Measurements from ENCODE around the gene HOXB8.

HOXB8 gene

GRCh38 chr17:48615047-48615962, at the start of gene HOXB8:
HOXB8 (minus strand) TSS chr17:48615292; CDS start chr17:48614704, 588 bp downstream.
- DNase-seq: no peak

GRCh38 chr17:48663134-48663924, 48.2 kb upstream of the HOXB8 start:
- no peak for DNase-seq

- no peak for DNase-seq
Observed at GRCh38 chr17:48655913-48656312, 40.8 kb upstream of the HOXB8 start.

- DNase-seq: no peak
Observed at GRCh38 chr17:48649741-48650140, 34.6 kb upstream of the HOXB8 start.

GRCh38 chr17:48647963-48648245, 32.8 kb upstream of the HOXB8 start:
- no peak for DNase-seq

GRCh38 chr17:48647103-48647962, 32.2 kb upstream of the HOXB8 start:
- no peak for DNase-seq

- no peak for DNase-seq
Observed at GRCh38 chr17:48646183-48647102, 31.4 kb upstream of the HOXB8 start.

- DNase-seq: no peak
Observed at GRCh38 chr17:48645639-48646182, 30.6 kb upstream of the HOXB8 start.

- DNase-seq: no peak
Observed at GRCh38 chr17:48644910-48645557, 29.9 kb upstream of the HOXB8 start.

- no peak for DNase-seq
Observed at GRCh38 chr17:48644159-48644558, 29.1 kb upstream of the HOXB8 start.

- no peak for DNase-seq
Observed at GRCh38 chr17:48643697-48644012, 28.6 kb upstream of the HOXB8 start.

GRCh38 chr17:48642843-48643696, 28.0 kb upstream of the HOXB8 start:
- no peak for DNase-seq

- no peak for DNase-seq
Observed at GRCh38 chr17:48642059-48642842, 27.2 kb upstream of the HOXB8 start.

GRCh38 chr17:48641541-48642058, 26.5 kb upstream of the HOXB8 start:
- DNase-seq: no peak

GRCh38 chr17:48640858-48641180, 25.7 kb upstream of the HOXB8 start:
- DNase-seq: no peak

- no peak for DNase-seq
Observed at GRCh38 chr17:48639982-48640857, 25.1 kb upstream of the HOXB8 start.

- DNase-seq: no peak
Observed at GRCh38 chr17:48639136-48639535, 24.0 kb upstream of the HOXB8 start.
